ENCODE data around the gene ZFPM1.

ZFPM1 gene

DNA sequence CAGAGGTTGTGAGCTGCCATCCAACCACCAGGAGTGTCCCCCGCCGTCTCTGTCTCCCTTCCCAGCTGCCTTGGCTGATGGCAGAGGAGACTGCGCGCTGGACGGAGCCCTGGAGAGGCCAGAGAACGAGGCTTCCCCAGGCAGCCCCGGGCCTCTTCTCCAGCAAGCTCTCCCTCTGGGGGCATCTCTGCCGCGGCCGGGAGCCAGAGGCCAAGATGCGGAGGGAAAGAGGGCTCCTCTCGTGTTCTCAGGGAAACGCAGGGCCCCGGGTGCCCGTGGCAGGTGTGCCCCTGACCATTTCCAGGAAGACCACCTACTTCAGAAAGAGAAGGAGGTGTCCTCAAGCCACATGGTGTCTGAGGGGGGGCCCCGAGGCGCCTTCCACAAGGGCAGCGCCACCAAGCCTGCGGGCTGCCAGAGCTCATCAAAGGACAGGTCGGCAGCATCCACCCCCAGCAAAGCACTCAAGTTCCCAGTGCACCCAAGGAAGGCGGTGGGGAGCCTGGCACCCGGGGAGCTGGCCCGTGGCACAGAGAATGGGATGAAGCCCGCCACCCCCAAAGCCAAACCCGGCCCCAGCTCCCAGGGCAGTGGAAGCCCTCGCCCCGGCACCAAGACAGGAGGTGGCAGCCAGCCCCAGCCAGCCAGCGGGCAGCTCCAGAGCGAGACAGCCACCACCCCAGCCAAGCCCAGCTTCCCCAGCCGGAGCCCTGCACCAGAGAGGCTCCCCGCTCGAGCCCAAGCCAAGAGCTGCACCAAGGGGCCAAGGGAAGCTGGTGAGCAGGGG lies 14.8 kb upstream of the ZFPM1 start:
- no peaks in the 10 kb centered on the region for H3F3A ChIP-seq (ENCODE audit: insufficient read depth)
- H3K9me3 ChIP-seq (ENCODE audit: insufficient read depth, low read length), result no peaks in the 10 kb centered on the region
- no peak for TF ChIP-seq EZH2phosphoT487 (conservative IDR thresholded peaks at IDR 0.05; ENCODE audit: low read length)
- TF ChIP-seq, protein P1, sequence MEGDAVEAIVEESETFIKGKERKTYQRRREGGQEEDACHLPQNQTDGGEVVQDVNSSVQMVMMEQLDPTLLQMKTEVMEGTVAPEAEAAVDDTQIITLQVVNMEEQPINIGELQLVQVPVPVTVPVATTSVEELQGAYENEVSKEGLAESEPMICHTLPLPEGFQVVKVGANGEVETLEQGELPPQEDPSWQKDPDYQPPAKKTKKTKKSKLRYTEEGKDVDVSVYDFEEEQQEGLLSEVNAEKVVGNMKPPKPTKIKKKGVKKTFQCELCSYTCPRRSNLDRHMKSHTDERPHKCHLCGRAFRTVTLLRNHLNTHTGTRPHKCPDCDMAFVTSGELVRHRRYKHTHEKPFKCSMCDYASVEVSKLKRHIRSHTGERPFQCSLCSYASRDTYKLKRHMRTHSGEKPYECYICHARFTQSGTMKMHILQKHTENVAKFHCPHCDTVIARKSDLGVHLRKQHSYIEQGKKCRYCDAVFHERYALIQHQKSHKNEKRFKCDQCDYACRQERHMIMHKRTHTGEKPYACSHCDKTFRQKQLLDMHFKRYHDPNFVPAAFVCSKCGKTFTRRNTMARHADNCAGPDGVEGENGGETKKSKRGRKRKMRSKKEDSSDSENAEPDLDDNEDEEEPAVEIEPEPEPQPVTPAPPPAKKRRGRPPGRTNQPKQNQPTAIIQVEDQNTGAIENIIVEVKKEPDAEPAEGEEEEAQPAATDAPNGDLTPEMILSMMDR (IDR thresholded peaks at IDR 0.05; ENCODE audit: insufficient read depth, low read length, poor library complexity, severe bottlenecking), result no peak
- H3K27me3 ChIP-seq (ENCODE audit: low read length), result no peaks in the 10 kb centered on the region
- no peak overlapping the region for H3K9ac ChIP-seq (ENCODE audit: low read length)
- H2AFZ ChIP-seq (ENCODE audit: low read depth, low read length, severe bottlenecking), result no peak overlapping the region
- H3K4me3 ChIP-seq (ENCODE audit: insufficient read depth, low read length, poor library complexity, severe bottlenecking), result no peak overlapping the region
- H3K27ac ChIP-seq (ENCODE audit: low read depth, low read length), result no peak overlapping the region
- no peaks in the 10 kb centered on the region for H4K20me1 ChIP-seq (ENCODE audit: low read depth, low read length)
- H3K4me2 ChIP-seq (ENCODE audit: low read depth, low read length, poor library complexity, severe bottlenecking), result no peak overlapping the region
- H3K79me2 ChIP-seq (ENCODE audit: insufficient read depth, low read length), result no peaks in the 10 kb centered on the region
- H3K9me2 ChIP-seq (replicated peaks; ENCODE audit: insufficient read depth, low read length), result no peaks in the 10 kb centered on the region
- H3K36me3 ChIP-seq (ENCODE audit: low read length), result no peaks in the 10 kb centered on the region

DNA sequence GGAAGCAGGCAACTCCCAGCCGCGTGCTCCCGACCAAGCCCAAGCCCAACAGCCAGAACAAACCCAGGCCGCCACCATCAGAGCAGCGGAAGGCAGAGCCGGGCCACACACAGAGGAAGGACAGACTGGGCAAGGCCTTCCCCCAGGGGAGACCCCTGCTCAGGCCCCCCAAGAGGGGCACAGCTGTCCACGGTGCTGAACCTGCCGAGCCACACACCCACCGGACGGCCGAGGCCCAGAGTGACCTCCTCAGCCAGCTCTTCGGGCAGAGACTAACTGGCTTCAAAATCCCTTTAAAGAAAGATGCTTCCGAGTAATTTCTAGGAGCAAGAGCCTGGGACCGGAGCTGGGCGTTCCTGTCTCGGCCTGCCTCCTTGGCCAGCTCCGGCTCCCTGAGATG lies 14.1 kb upstream of the ZFPM1 start:
- Histone ChIP-seq H3K9me3 (ENCODE audit: insufficient read depth, low read length) (no peaks in the 10 kb centered on the region), H3K9ac (ENCODE audit: low read length) (no peak overlapping the region), H3K36me3 (ENCODE audit: low read length) (no peaks in the 10 kb centered on the region), H2AFZ (ENCODE audit: low read depth, low read length, severe bottlenecking) (no peak overlapping the region), H3K79me2 (ENCODE audit: insufficient read depth, low read length) (no peaks in the 10 kb centered on the region), H3F3A (ENCODE audit: insufficient read depth) (no peaks in the 10 kb centered on the region), H3K4me3 (ENCODE audit: insufficient read depth, low read length, poor library complexity, severe bottlenecking) (no peak overlapping the region), H3K27ac (ENCODE audit: low read depth, low read length) (no peak overlapping the region), H4K20me1 (ENCODE audit: low read depth, low read length) (no peaks in the 10 kb centered on the region), H3K9me2 (replicated peaks; ENCODE audit: insufficient read depth, low read length) (no peaks in the 10 kb centered on the region), H3K4me2 (ENCODE audit: low read depth, low read length, poor library complexity, severe bottlenecking) (no peak overlapping the region), H3K27me3 (ENCODE audit: low read length) (no peaks in the 10 kb centered on the region)
- TF ChIP-seq EZH2phosphoT487 (conservative IDR thresholded peaks at IDR 0.05; ENCODE audit: low read length), result no peak
- TF ChIP-seq, protein P1 (IDR thresholded peaks at IDR 0.05; ENCODE audit: insufficient read depth, low read length, poor library complexity, severe bottlenecking), result no peak

DNA sequence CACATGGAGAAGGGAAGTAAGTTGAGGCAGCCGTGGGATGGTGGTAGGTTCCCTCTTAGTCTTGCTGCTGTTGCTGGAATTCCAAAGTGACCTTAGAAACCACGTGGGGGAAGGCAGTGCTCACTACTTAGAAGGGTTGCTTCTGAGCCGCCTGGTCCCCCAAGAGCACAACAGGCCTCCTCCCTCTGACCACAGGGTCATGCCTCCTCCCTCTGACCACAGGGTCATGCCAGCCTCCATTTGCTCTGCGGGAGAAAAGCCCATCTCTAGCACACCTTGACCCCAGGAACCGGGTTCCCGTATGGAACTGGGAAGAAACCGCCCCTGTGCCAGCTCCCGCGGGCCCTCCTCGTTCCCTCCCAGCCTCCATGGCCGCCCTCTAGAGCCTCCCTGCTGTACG lies 13.4 kb upstream of the ZFPM1 start:
- Histone ChIP-seq H2AFZ (ENCODE audit: low read depth, low read length, severe bottlenecking) (no peak overlapping the region), H3K27ac (ENCODE audit: low read depth, low read length) (no peak overlapping the region), H3K9me2 (replicated peaks; ENCODE audit: insufficient read depth, low read length) (no peaks in the 10 kb centered on the region), H3K9ac (ENCODE audit: low read length) (no peak overlapping the region), H3K36me3 (ENCODE audit: low read length) (no peaks in the 10 kb centered on the region), H3F3A (ENCODE audit: insufficient read depth) (no peaks in the 10 kb centered on the region), H4K20me1 (ENCODE audit: low read depth, low read length) (no peaks in the 10 kb centered on the region), H3K27me3 (ENCODE audit: low read length) (no peaks in the 10 kb centered on the region), H3K4me3 (ENCODE audit: insufficient read depth, low read length, poor library complexity, severe bottlenecking) (no peak overlapping the region), H3K4me2 (ENCODE audit: low read depth, low read length, poor library complexity, severe bottlenecking) (no peak overlapping the region), H3K9me3 (ENCODE audit: insufficient read depth, low read length) (no peaks in the 10 kb centered on the region), H3K79me2 (ENCODE audit: insufficient read depth, low read length) (no peaks in the 10 kb centered on the region)
- TF ChIP-seq EZH2phosphoT487 (conservative IDR thresholded peaks at IDR 0.05; ENCODE audit: low read length), result no peak
- TF ChIP-seq, protein P1 (IDR thresholded peaks at IDR 0.05; ENCODE audit: insufficient read depth, low read length, poor library complexity, severe bottlenecking), result no peak

Measured in SU-DHL-6 (cell line).